ENCODE results near the gene DICER1. TPM values are rescaled to one million over a fixed set of nuclear protein-coding genes. Genes with fewer than 3 reads are reported as not detected.

Gene DICER1
- total RNA-seq, 1 experiment from 2014 or later: 62.0 TPM

- Mint-ChIP-seq H3K27me3 (ENCODE audit: low read depth) (no peaks in the 10 kb centered on the region), H3K4me3 (no peak overlapping the region), H3K36me3 (no peaks in the 10 kb centered on the region), H3K9me3 (no peaks in the 10 kb centered on the region), H3K27ac (no peak overlapping the region), H3K4me1 (0 out of 2 replicates have a peak, but pooled peaks cover 3% of the 10 kb centered on the region)
- ATAC-seq: no peak
- POLR2A ChIA-PET: no interaction called here
- TF ChIP-seq, protein P1, sequence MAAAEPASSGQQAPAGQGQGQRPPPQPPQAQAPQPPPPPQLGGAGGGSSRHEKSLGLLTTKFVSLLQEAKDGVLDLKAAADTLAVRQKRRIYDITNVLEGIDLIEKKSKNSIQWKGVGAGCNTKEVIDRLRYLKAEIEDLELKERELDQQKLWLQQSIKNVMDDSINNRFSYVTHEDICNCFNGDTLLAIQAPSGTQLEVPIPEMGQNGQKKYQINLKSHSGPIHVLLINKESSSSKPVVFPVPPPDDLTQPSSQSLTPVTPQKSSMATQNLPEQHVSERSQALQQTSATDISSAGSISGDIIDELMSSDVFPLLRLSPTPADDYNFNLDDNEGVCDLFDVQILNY (CRISPR knock-in tag; IDR thresholded peaks at IDR 0.05): no peak
- TF ChIP-seq TEAD4 (CRISPR knock-in tag; IDR thresholded peaks at IDR 0.05): no peak
- TF ChIP-seq ZNF219 (CRISPR knock-in tag; IDR thresholded peaks at IDR 0.05; ENCODE audit: borderline replicate concordance): no peak
- no peak for TF ChIP-seq AFF4 (CRISPR knock-in tag; IDR thresholded peaks at IDR 0.05; ENCODE audit: borderline replicate concordance)
- TF ChIP-seq, protein P2, sequence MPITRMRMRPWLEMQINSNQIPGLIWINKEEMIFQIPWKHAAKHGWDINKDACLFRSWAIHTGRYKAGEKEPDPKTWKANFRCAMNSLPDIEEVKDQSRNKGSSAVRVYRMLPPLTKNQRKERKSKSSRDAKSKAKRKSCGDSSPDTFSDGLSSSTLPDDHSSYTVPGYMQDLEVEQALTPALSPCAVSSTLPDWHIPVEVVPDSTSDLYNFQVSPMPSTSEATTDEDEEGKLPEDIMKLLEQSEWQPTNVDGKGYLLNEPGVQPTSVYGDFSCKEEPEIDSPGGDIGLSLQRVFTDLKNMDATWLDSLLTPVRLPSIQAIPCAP (CRISPR knock-in tag; IDR thresholded peaks at IDR 0.05): no peak
- no peak for DNase-seq (ENCODE audit: low spot score)
- CTCF ChIA-PET: interaction anchor here (1.3 kb wide), 1 partner anchor 293 kb away, joined by 3 read pairs; no protein-coding TSS in a partner anchor
Measured at GRCh38 chr14:95069018-95069417, 88.3 kb downstream of the DICER1 start.

GRCh38 chr14:95068521-95068920, 88.8 kb downstream of the DICER1 start:
- Mint-ChIP-seq H3K27me3 (ENCODE audit: low read depth) (no peaks in the 10 kb centered on the region), H3K9me3 (no peaks in the 10 kb centered on the region), H3K36me3 (no peaks in the 10 kb centered on the region), H3K4me1 (0 out of 2 replicates have a peak, but pooled peaks cover 3% of the 10 kb centered on the region), H3K27ac (no peak overlapping the region), H3K4me3 (no peak overlapping the region)
- DNase-seq (ENCODE audit: low spot score): no peak
- ChIA-PET CTCF (interaction anchor here (1.3 kb wide), 1 partner anchor 293 kb away, joined by 3 read pairs; no protein-coding TSS in a partner anchor), POLR2A (no interaction called here)
- no peak for ATAC-seq
- no peak for TF ChIP-seq NFE2L1 (CRISPR knock-in tag; IDR thresholded peaks at IDR 0.05)
- TF ChIP-seq, protein P1 (CRISPR knock-in tag; IDR thresholded peaks at IDR 0.05): no peak
- TF ChIP-seq ZNF263 (CRISPR knock-in tag; IDR thresholded peaks at IDR 0.05; ENCODE audit: low read depth): no peak
- TF ChIP-seq ZNF138 (CRISPR knock-in tag; conservative IDR thresholded peaks at IDR 0.05): no peak
- TF ChIP-seq, protein P3, sequence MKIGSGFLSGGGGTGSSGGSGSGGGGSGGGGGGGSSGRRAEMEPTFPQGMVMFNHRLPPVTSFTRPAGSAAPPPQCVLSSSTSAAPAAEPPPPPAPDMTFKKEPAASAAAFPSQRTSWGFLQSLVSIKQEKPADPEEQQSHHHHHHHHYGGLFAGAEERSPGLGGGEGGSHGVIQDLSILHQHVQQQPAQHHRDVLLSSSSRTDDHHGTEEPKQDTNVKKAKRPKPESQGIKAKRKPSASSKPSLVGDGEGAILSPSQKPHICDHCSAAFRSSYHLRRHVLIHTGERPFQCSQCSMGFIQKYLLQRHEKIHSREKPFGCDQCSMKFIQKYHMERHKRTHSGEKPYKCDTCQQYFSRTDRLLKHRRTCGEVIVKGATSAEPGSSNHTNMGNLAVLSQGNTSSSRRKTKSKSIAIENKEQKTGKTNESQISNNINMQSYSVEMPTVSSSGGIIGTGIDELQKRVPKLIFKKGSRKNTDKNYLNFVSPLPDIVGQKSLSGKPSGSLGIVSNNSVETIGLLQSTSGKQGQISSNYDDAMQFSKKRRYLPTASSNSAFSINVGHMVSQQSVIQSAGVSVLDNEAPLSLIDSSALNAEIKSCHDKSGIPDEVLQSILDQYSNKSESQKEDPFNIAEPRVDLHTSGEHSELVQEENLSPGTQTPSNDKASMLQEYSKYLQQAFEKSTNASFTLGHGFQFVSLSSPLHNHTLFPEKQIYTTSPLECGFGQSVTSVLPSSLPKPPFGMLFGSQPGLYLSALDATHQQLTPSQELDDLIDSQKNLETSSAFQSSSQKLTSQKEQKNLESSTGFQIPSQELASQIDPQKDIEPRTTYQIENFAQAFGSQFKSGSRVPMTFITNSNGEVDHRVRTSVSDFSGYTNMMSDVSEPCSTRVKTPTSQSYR (CRISPR knock-in tag; IDR thresholded peaks at IDR 0.05): no peak
- TF ChIP-seq RELA (CRISPR knock-in tag; IDR thresholded peaks at IDR 0.05; ENCODE audit: borderline replicate concordance): no peak
- no peak for TF ChIP-seq NR2C2 (CRISPR knock-in tag; IDR thresholded peaks at IDR 0.05)
- TF ChIP-seq CREB1 (CRISPR knock-in tag; IDR thresholded peaks at IDR 0.05): no peak
- TF ChIP-seq ZNF317 (CRISPR knock-in tag; IDR thresholded peaks at IDR 0.05; ENCODE audit: borderline replicate concordance, low read depth): no peak
- TF ChIP-seq ELF4 (CRISPR knock-in tag; IDR thresholded peaks at IDR 0.05; ENCODE audit: low read depth): no peak
- TF ChIP-seq SP1 (CRISPR knock-in tag; conservative IDR thresholded peaks at IDR 0.05): no peak
- TF ChIP-seq, protein P4, sequence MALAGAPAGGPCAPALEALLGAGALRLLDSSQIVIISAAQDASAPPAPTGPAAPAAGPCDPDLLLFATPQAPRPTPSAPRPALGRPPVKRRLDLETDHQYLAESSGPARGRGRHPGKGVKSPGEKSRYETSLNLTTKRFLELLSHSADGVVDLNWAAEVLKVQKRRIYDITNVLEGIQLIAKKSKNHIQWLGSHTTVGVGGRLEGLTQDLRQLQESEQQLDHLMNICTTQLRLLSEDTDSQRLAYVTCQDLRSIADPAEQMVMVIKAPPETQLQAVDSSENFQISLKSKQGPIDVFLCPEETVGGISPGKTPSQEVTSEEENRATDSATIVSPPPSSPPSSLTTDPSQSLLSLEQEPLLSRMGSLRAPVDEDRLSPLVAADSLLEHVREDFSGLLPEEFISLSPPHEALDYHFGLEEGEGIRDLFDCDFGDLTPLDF (CRISPR knock-in tag; IDR thresholded peaks at IDR 0.05): no peak
- no peak for TF ChIP-seq ZNF232 (CRISPR knock-in tag; IDR thresholded peaks at IDR 0.05)
- TF ChIP-seq, protein P5, sequence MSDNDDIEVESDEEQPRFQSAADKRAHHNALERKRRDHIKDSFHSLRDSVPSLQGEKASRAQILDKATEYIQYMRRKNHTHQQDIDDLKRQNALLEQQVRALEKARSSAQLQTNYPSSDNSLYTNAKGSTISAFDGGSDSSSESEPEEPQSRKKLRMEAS (CRISPR knock-in tag; IDR thresholded peaks at IDR 0.05): no peak
- TF ChIP-seq, protein P6, sequence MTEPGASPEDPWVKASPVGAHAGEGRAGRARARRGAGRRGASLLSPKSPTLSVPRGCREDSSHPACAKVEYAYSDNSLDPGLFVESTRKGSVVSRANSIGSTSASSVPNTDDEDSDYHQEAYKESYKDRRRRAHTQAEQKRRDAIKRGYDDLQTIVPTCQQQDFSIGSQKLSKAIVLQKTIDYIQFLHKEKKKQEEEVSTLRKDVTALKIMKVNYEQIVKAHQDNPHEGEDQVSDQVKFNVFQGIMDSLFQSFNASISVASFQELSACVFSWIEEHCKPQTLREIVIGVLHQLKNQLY (CRISPR knock-in tag; IDR thresholded peaks at IDR 0.05): no peak
- TF ChIP-seq ATF1 (CRISPR knock-in tag; IDR thresholded peaks at IDR 0.05): no peak
- TF ChIP-seq, protein P7, sequence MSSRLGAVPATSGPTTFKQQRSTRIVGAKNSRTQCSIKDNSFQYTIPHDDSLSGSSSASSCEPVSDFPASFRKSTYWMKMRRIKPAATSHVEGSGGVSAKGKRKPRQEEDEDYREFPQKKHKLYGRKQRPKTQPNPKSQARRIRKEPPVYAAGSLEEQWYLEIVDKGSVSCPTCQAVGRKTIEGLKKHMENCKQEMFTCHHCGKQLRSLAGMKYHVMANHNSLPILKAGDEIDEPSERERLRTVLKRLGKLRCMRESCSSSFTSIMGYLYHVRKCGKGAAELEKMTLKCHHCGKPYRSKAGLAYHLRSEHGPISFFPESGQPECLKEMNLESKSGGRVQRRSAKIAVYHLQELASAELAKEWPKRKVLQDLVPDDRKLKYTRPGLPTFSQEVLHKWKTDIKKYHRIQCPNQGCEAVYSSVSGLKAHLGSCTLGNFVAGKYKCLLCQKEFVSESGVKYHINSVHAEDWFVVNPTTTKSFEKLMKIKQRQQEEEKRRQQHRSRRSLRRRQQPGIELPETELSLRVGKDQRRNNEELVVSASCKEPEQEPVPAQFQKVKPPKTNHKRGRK (CRISPR knock-in tag; IDR thresholded peaks at IDR 0.05; ENCODE audit: borderline replicate concordance): no peak
- no peak for TF ChIP-seq ZBTB21 (CRISPR knock-in tag; IDR thresholded peaks at IDR 0.05; ENCODE audit: borderline replicate concordance)
